HEK293 (cell line): ENCODE data around the gene CYTH3.

ENCODE experiments used
- CTCF ChIA-PET: fragments of 350-600 bp; formaldehyde crosslinking; extraction: SDS; loops from one replicate; lab custom pipeline; 2021; ENCODE audit warnings: antibody characterized with exemption; lab: Yijun Ruan, JAX
- POLR2A ChIA-PET: fragments of 300-600 bp; formaldehyde crosslinking; extraction: SDS; loops from one replicate; lab custom pipeline; 2020; ENCODE audit warnings: antibody characterized with exemption, inconsistent platforms; lab: Yijun Ruan, JAX
- H3K27ac ChIP-seq: fragments of 200-500 bp; sonication (Bioruptor generic); 2 replicates; pipeline ENCODE4 v1.5.1; 2014; ENCODE audit warnings: low read depth, low read length, control low read depth, inconsistent platforms; ENCODE audit errors: extremely low read depth
- H3K36me3 ChIP-seq, 2 experiments: fragments of 200-500 bp in 1 of 2; sonication (Bioruptor generic) in 1 of 2; 1 replicate in 1 of 2; 2 replicates in 1 of 2; pipeline ENCODE4 v1.5.1; 2014 to 2017; ENCODE audit warnings: inconsistent platforms in 2 of 2, low read length in 2 of 2; ENCODE audit not compliant: control insufficient read depth in 2 of 2, insufficient read depth in 1 of 2
- H3K4me1 ChIP-seq: fragments of 200-500 bp; sonication (Bioruptor generic); 2 replicates; pipeline ENCODE4 v1.5.1; 2014; ENCODE audit warnings: mild to moderate bottlenecking, low read length, inconsistent platforms; ENCODE audit not compliant: control insufficient read depth, insufficient read depth
- H3K4me3 ChIP-seq: 2 replicates; pipeline ENCODE4 v1.5.1; 2011; ENCODE audit warnings: low read depth, mild to moderate bottlenecking, control low read depth, low read length, moderate library complexity
- H3K9me3 ChIP-seq: fragments of 200-500 bp; sonication (Bioruptor generic); 2 replicates; pipeline ENCODE4 v1.5.1; 2014; ENCODE audit warnings: low read depth, low read length, inconsistent platforms; ENCODE audit not compliant: control insufficient read depth, insufficient read depth
- ATF2 ChIP-seq: fragments of 450-650 bp; formaldehyde crosslinking; IDR thresholded peaks from 2 replicates; pipeline ENCODE4 v1.5.1; 2016; ENCODE audit warnings: missing biosample characterization, missing genetic modification characterization, low read depth
- BCL11B ChIP-seq: fragments of 450-650 bp; formaldehyde crosslinking; IDR thresholded peaks from 2 replicates; pipeline ENCODE4 v1.5.1; 2016; ENCODE audit warnings: low read depth, missing biosample characterization, missing genetic modification characterization
- GLIS2 ChIP-seq: fragments of 450-650 bp; formaldehyde crosslinking; IDR thresholded peaks from 2 replicates; pipeline ENCODE4 v1.5.1; 2016; ENCODE audit warnings: missing biosample characterization, missing genetic modification characterization
- PRDM6 ChIP-seq: fragments of 450-650 bp; formaldehyde crosslinking; IDR thresholded peaks from 2 replicates; pipeline ENCODE4 v1.5.1; 2017; ENCODE audit warnings: missing biosample characterization, missing genetic modification characterization
- RBAK ChIP-seq: fragments of 450-650 bp; formaldehyde crosslinking; IDR thresholded peaks from 2 replicates; pipeline ENCODE4 v1.5.1; 2016; ENCODE audit warnings: missing biosample characterization, missing genetic modification characterization
- ZBTB44 ChIP-seq: fragments of 450-650 bp; IDR thresholded peaks from 2 replicates; pipeline ENCODE4 v1.5.1; 2018; ENCODE audit warnings: missing biosample characterization, mild to moderate bottlenecking, missing genetic modification characterization
- ZEB2 ChIP-seq: fragments of 450-650 bp; formaldehyde crosslinking; IDR thresholded peaks from 2 replicates; pipeline ENCODE4 v1.5.1; 2016; ENCODE audit warnings: missing biosample characterization, missing genetic modification characterization
- ZNF140 ChIP-seq: fragments of 450-650 bp; formaldehyde crosslinking; IDR thresholded peaks from 2 replicates; pipeline ENCODE4 v1.5.1; 2016; ENCODE audit warnings: missing biosample characterization, missing genetic modification characterization
- ZNF214 ChIP-seq: fragments of 450-650 bp; formaldehyde crosslinking; IDR thresholded peaks from 2 replicates; pipeline ENCODE4 v1.5.1; 2017; ENCODE audit warnings: missing biosample characterization, mild to moderate bottlenecking, missing genetic modification characterization, borderline replicate concordance
- ZNF23 ChIP-seq: fragments of 450-650 bp; formaldehyde crosslinking; IDR thresholded peaks from 2 replicates; pipeline ENCODE4 v1.5.1; 2016; ENCODE audit warnings: missing biosample characterization, missing genetic modification characterization, borderline replicate concordance
- ZNF239 ChIP-seq: fragments of 450-650 bp; formaldehyde crosslinking; IDR thresholded peaks from 2 replicates; pipeline ENCODE4 v1.5.1; 2016; ENCODE audit warnings: missing biosample characterization, missing genetic modification characterization
- ZNF280C ChIP-seq: fragments of 450-650 bp; formaldehyde crosslinking; IDR thresholded peaks from 2 replicates; pipeline ENCODE4 v1.5.1; 2016; ENCODE audit warnings: missing biosample characterization, missing genetic modification characterization
- ZNF292 ChIP-seq: fragments of 450-650 bp; formaldehyde crosslinking; IDR thresholded peaks from 2 replicates; pipeline ENCODE4 v1.5.1; 2016; ENCODE audit warnings: low read depth, missing biosample characterization, missing genetic modification characterization, borderline replicate concordance
- ZNF529 ChIP-seq: fragments of 450-650 bp; formaldehyde crosslinking; IDR thresholded peaks from 2 replicates; pipeline ENCODE4 v1.5.1; 2017; ENCODE audit warnings: missing genetic modification characterization, missing biosample characterization; ENCODE audit not compliant: insufficient replicate concordance
- ZNF560 ChIP-seq: fragments of 450-650 bp; formaldehyde crosslinking; IDR thresholded peaks from 2 replicates; pipeline ENCODE4 v1.5.1; 2017; ENCODE audit warnings: missing biosample characterization, missing genetic modification characterization, borderline replicate concordance
- ZNF621 ChIP-seq: fragments of 450-650 bp; formaldehyde crosslinking; IDR thresholded peaks from 2 replicates; pipeline ENCODE4 v1.5.1; 2017; ENCODE audit warnings: missing biosample characterization, missing genetic modification characterization
- ZNF629 ChIP-seq: fragments of 450-650 bp; formaldehyde crosslinking; IDR thresholded peaks from 2 replicates; pipeline ENCODE4 v1.5.1; 2017; ENCODE audit warnings: missing biosample characterization, missing genetic modification characterization
- ZNF692 ChIP-seq: fragments of 450-650 bp; formaldehyde crosslinking; IDR thresholded peaks from 2 replicates; pipeline ENCODE4 v1.5.1; 2016; ENCODE audit warnings: missing biosample characterization, missing genetic modification characterization

The CYTH3 gene

GRCh38 chr7:6136475-6136874 lies 135.9 kb downstream of the CYTH3 start:
- H3K4me3 ChIP-seq, result no peak overlapping the region
- ChIA-PET POLR2A (interaction anchor here (0.7 kb wide), 1 partner anchor 110 kb away, joined by 3 read pairs; no protein-coding TSS in a partner anchor), CTCF (interaction anchor here (1.2 kb wide), 1 partner anchor 135 kb away, joined by 3 read pairs; no protein-coding TSS in a partner anchor)
- peaks cover 25 to 40% of the 10 kb centered on the region in 2 experiments for H3K36me3 ChIP-seq
- TF ChIP-seq ZNF140 (tag by site-specific recombination) (no peak), ATF2 (tag by site-specific recombination) (no peak), ZEB2 (tag by site-specific recombination) (no peak), ZNF629 (tag by site-specific recombination) (no peak), ZNF23 (tag by site-specific recombination) (no peak), PRDM6 (tag by site-specific recombination) (no peak), ZNF560 (no peak), RBAK (tag by site-specific recombination) (no peak), ZNF529 (tag by site-specific recombination) (no peak), ZNF692 (tag by site-specific recombination) (no peak), GLIS2 (tag by site-specific recombination) (no peak), ZNF280C (tag by site-specific recombination) (no peak), ZNF239 (tag by site-specific recombination) (no peak), ZNF214 (tag by site-specific recombination) (no peak), ZBTB44 (tag by site-specific recombination) (no peak), BCL11B (tag by site-specific recombination) (no peak), ZNF621 (no peak), ZNF292 (no peak)
- no peak overlapping the region for H3K27ac ChIP-seq
- H3K4me1 ChIP-seq, result no peaks in the 10 kb centered on the region
- no peaks in the 10 kb centered on the region for H3K9me3 ChIP-seq
